MM.1S (cell line): ENCODE data around the gene SLC4A1AP.

Experiments used
- CTCF ChIP-seq: fragments of 300-600 bp; sonication (generic); IDR thresholded peaks from 2 replicates; pipeline ENCODE4 v1.5.1; 2016; ENCODE audit warnings: antibody characterized with exemption, low read length, mixed read lengths
- EZH2 ChIP-seq: fragments of 300-600 bp; sonication (generic); optimal IDR thresholded peaks from 2 replicates; pipeline ENCODE3; 2017; ENCODE audit warnings: low read depth, mild to moderate bottlenecking, antibody characterized with exemption, low read length, mixed read lengths

- TF ChIP-seq CTCF (no peak), EZH2 (no peak)
These were observed 25.0 kb upstream of the SLC4A1AP start for GRCh38 chr2:27638709-27639108.
